GM12892 (cell line): ENCODE measurements around the gene COX7A2.

Experiments used
- POLR2A ChIP-seq: IDR thresholded peaks from 2 replicates; pipeline ENCODE4 v1.6.1; 2011; ENCODE audit warnings: low read depth, low read length, control low read depth
- POLR2AphosphoS5 ChIP-seq: IDR thresholded peaks from 2 replicates; pipeline ENCODE4 v1.6.1; 2011; ENCODE audit warnings: low read depth, low read length, control low read depth
- TAF1 ChIP-seq: IDR thresholded peaks from 2 replicates; pipeline ENCODE4 v1.6.1; 2011; ENCODE audit warnings: low read depth, mild to moderate bottlenecking, control low read depth, low read length, borderline replicate concordance

DNA sequence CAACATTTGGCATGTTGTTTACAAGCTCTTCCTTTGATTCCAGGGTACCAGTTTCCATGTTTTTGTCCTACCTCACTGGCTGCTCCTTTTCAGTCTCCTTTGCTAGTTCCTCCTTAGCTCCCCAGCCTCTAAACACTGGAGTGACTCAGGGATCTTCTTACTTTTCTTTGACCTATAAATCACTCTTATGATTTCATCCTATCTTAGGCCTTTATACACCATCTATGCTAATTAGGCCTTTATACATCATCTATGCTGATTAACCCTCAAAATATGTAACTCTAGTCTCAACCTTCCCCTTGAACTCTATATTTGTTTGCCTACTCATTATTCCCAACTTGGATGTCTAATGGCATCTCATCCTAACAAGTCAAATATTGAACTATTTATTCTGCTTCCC is 31.5 kb upstream of the COX7A2 start:
- TF ChIP-seq POLR2AphosphoS5 (no peak), POLR2A (no peak), TAF1 (no peak)
